ENCODE results near the gene PATL2. TPM values are rescaled to one million over a fixed set of nuclear protein-coding genes. Genes with fewer than 3 reads are reported as not detected.
A peak's percentile ranks its signal among the peaks of the same experiment; 100 is the strongest.
"Not testable (repeated sequence)": the region's sequence is repeated elsewhere in the genome, so short reads cannot be mapped to it uniquely, and the experiment has no call there.

The PATL2 gene
- total RNA-seq, 4 donors from 2014 or later = 3.0 to 40.0 (median 4.4) TPM

GRCh38 chr15:44720000-44720435, 8.9 kb upstream of the PATL2 start:
- intact Hi-C loops (cut with DNase I; ENCODE audit: low total_unique reads); DNase-seq; in situ Hi-C loops (cut with MboI; ENCODE audit: low pct_ligation_motif_present in 1 of 4, low pct_unique_long_range_greater_than_20kb in 1 of 4, low sequenced_read_pairs in 3 of 4); H3K9me3 ChIP-seq; H3K27me3 ChIP-seq; H3K4me3 ChIP-seq: not testable (repeated sequence)
- peak overlapping the region; percentile 27 to 51 (median 40) for H3K27ac ChIP-seq
- WGBS, 2 donors (ENCODE audit: low coverage in 1 of 2) = 63 to 82% methylated on average over 2 to 8 of the region's 8 CpGs
- H3K36me3 ChIP-seq = peaks cover 0 to 42% (median 16%) of the 10 kb centered on the region in 4 donors
- peaks cover 0 to 54% (median 0%) of the 10 kb centered on the region in 4 donors for H3K4me1 ChIP-seq
- TF ChIP-seq POLR2A (IDR thresholded peaks at IDR 0.05) = peak; percentile 20

GRCh38 chr15:44719293-44719999, 8.3 kb upstream of the PATL2 start:
- no peak for DNase-seq
- peak; percentile 27 for TF ChIP-seq POLR2A (IDR thresholded peaks at IDR 0.05)
- TF ChIP-seq POLR2AphosphoS5 (IDR thresholded peaks at IDR 0.05) = peak in 2 of 3 donors; percentile 13 to 60
- no peak for TF ChIP-seq EP300 (IDR thresholded peaks at IDR 0.05; ENCODE audit: low read depth)
- TF ChIP-seq CTCF (IDR thresholded peaks at IDR 0.05) = no peak
- Histone ChIP-seq H3K4me1 (peaks cover 0 to 55% (median 3%) of the 10 kb centered on the region in 4 donors), H3K4me3 (no peak overlapping the region), H3K9me3 (no peaks in the 10 kb centered on the region), H3K27me3 (no peaks in the 10 kb centered on the region), H3K36me3 (peaks cover 0 to 42% (median 16%) of the 10 kb centered on the region in 4 donors), H3K27ac (peak overlapping the region; percentile 27 to 51 (median 40))
- 62 to 63% methylated on average over 4 of the region's 4 CpGs for WGBS, 2 donors (ENCODE audit: low coverage in 1 of 2)
- intact Hi-C loops (cut with DNase I; ENCODE audit: low total_unique reads) (no loop called here), in situ Hi-C loops (cut with MboI; ENCODE audit: low pct_ligation_motif_present in 1 of 4, low pct_unique_long_range_greater_than_20kb in 1 of 4, low sequenced_read_pairs in 3 of 4) (no loop called here)

GRCh38 chr15:44718927-44719292, 7.8 kb upstream of the PATL2 start:
- Histone ChIP-seq H3K36me3 (peaks cover 0 to 42% (median 16%) of the 10 kb centered on the region in 4 donors), H3K4me3 (no peak overlapping the region), H3K27me3 (no peaks in the 10 kb centered on the region), H3K27ac (peak overlapping the region; percentile 27 to 51 (median 40)), H3K9me3 (no peaks in the 10 kb centered on the region), H3K4me1 (peaks cover 3 to 60% (median 9%) of the 10 kb centered on the region in 4 donors)
- intact Hi-C loops (cut with DNase I; ENCODE audit: low total_unique reads) (no loop called here), in situ Hi-C loops (cut with MboI; ENCODE audit: low pct_ligation_motif_present in 1 of 4, low pct_unique_long_range_greater_than_20kb in 1 of 4, low sequenced_read_pairs in 3 of 4) (no loop called here)
- 85 to 91% methylated on average over 6 to 8 of the region's 8 CpGs for WGBS, 2 donors (ENCODE audit: low coverage in 1 of 2)
- DNase-seq = no peak
- TF ChIP-seq EP300 (IDR thresholded peaks at IDR 0.05; ENCODE audit: low read depth) (no peak), POLR2AphosphoS5 (IDR thresholded peaks at IDR 0.05) (no peak), POLR2A (IDR thresholded peaks at IDR 0.05) (no peak), CTCF (IDR thresholded peaks at IDR 0.05) (no peak)

GRCh38 chr15:44718180-44718926, 7.2 kb upstream of the PATL2 start:
- H3K4me1 ChIP-seq = peaks cover 7 to 66% (median 14%) of the 10 kb centered on the region in 4 donors
- TF ChIP-seq POLR2A (IDR thresholded peaks at IDR 0.05) = no peak
- TF ChIP-seq CTCF (IDR thresholded peaks at IDR 0.05) = no peak
- TF ChIP-seq POLR2AphosphoS5 (IDR thresholded peaks at IDR 0.05) = no peak
- no peak for TF ChIP-seq EP300 (IDR thresholded peaks at IDR 0.05; ENCODE audit: low read depth)
- peaks cover 0 to 42% (median 16%) of the 10 kb centered on the region in 4 donors for H3K36me3 ChIP-seq
- no peaks in the 10 kb centered on the region for H3K27me3 ChIP-seq
- WGBS, 2 donors (ENCODE audit: low coverage in 1 of 2) = 58 to 59% methylated on average over 3 to 4 of the region's 4 CpGs
- no peak for DNase-seq
- peak overlapping the region in 2 of 4 donors; percentile 45 to 51 for H3K27ac ChIP-seq
- no peaks in the 10 kb centered on the region for H3K9me3 ChIP-seq
- no peak overlapping the region for H3K4me3 ChIP-seq
- in situ Hi-C loops (cut with MboI; ENCODE audit: low pct_ligation_motif_present in 1 of 4, low pct_unique_long_range_greater_than_20kb in 1 of 4, low sequenced_read_pairs in 3 of 4) = no loop called here
- intact Hi-C loops (cut with DNase I; ENCODE audit: low total_unique reads) = no loop called here
